BE2C (cell line): ENCODE results near the gene E4F1.

Experiments used
- DNase-seq: peaks from one replicate; pipeline ENCODE4 v3.0.0-alpha.2; 2020
- H3K27me3 ChIP-seq: fragments of 250-450 bp; sonication (Bioruptor Pico); 2 replicates; pipeline ENCODE4 v1.5.1; 2020; ENCODE audit warnings: mild to moderate bottlenecking
- H3K36me3 ChIP-seq: fragments of 250-450 bp; sonication (Bioruptor Pico); 2 replicates; pipeline ENCODE4 v1.5.1; 2020; ENCODE audit warnings: mild to moderate bottlenecking
- H3K4me1 ChIP-seq: fragments of 250-450 bp; sonication (Bioruptor Pico); 2 replicates; pipeline ENCODE4 v1.5.1; 2020
- H3K4me3 ChIP-seq: 2 replicates; pipeline ENCODE4 v1.5.1; 2011; ENCODE audit warnings: low read depth, low read length
- H3K9me3 ChIP-seq: fragments of 250-450 bp; sonication (Bioruptor Pico); 2 replicates; pipeline ENCODE4 v1.5.1; 2020
- TF ChIP-seq, protein P1 (sequence below): IDR thresholded peaks from 2 replicates; pipeline ENCODE4 v1.5.1; 2012; ENCODE audit warnings: mild to moderate bottlenecking, low read depth, low read length

The E4F1 gene

DNA sequence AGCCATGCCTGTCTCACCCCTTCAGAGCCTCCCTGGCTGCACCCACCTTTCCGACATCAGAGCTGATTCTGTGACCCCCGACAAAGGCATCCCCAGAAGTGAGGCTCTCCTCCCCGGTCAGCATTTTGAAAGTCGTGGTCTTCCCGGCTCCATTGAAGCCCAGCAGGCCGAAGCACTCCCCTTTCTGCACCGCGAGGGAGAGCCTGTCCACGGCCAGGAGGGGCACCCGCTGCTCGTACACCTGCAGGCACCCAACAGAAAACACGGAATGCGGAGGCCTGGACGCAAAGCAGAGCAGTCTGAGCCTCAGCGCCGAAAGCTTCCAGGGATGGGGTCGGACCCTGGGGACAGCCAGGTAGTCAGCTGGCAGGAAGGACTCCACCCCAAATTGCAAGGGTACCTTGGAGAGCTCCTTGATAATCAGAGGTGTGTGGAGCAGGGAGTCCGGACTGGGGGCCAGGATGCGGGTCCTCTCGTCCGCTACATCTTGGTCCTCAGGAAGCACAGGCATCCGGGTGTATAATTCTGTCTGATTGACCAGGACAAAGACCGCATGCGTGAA lies 57.7 kb downstream of the E4F1 start:
- H3K4me1 ChIP-seq, result no peaks in the 10 kb centered on the region
- no peaks in the 10 kb centered on the region for H3K9me3 ChIP-seq
- TF ChIP-seq, protein P1, sequence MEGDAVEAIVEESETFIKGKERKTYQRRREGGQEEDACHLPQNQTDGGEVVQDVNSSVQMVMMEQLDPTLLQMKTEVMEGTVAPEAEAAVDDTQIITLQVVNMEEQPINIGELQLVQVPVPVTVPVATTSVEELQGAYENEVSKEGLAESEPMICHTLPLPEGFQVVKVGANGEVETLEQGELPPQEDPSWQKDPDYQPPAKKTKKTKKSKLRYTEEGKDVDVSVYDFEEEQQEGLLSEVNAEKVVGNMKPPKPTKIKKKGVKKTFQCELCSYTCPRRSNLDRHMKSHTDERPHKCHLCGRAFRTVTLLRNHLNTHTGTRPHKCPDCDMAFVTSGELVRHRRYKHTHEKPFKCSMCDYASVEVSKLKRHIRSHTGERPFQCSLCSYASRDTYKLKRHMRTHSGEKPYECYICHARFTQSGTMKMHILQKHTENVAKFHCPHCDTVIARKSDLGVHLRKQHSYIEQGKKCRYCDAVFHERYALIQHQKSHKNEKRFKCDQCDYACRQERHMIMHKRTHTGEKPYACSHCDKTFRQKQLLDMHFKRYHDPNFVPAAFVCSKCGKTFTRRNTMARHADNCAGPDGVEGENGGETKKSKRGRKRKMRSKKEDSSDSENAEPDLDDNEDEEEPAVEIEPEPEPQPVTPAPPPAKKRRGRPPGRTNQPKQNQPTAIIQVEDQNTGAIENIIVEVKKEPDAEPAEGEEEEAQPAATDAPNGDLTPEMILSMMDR, result no peak
- H3K27me3 ChIP-seq, result no peaks in the 10 kb centered on the region
- peaks cover 69% of the 10 kb centered on the region for H3K36me3 ChIP-seq
- no peak overlapping the region for H3K4me3 ChIP-seq
- DNase-seq, result no peak

DNA sequence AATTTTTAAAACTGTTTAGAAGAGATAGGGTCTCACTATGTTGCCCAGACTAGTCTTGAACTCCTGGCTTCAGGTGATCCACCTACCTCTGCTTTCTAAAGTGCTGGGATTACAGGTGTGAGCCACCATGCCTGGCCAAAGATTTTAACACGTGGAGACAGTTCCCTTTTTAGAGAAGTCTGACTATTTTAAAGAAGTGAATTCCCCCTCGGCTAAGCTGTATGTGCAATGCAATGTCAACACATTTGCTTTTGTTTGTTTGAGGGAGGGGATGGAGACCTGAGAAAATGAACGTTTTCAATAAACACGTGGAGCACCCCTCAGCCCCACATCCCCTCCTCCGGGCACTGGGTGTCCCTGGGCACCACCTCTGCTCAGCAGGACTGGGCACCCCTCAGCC lies 58.9 kb downstream of the E4F1 start:
- TF ChIP-seq, protein P1, result no peak
- no peaks in the 10 kb centered on the region for H3K4me1 ChIP-seq
- H3K36me3 ChIP-seq, result peaks cover 69% of the 10 kb centered on the region
- H3K27me3 ChIP-seq, result no peaks in the 10 kb centered on the region
- no peak for DNase-seq
- no peak overlapping the region for H3K4me3 ChIP-seq
- no peaks in the 10 kb centered on the region for H3K9me3 ChIP-seq

DNA sequence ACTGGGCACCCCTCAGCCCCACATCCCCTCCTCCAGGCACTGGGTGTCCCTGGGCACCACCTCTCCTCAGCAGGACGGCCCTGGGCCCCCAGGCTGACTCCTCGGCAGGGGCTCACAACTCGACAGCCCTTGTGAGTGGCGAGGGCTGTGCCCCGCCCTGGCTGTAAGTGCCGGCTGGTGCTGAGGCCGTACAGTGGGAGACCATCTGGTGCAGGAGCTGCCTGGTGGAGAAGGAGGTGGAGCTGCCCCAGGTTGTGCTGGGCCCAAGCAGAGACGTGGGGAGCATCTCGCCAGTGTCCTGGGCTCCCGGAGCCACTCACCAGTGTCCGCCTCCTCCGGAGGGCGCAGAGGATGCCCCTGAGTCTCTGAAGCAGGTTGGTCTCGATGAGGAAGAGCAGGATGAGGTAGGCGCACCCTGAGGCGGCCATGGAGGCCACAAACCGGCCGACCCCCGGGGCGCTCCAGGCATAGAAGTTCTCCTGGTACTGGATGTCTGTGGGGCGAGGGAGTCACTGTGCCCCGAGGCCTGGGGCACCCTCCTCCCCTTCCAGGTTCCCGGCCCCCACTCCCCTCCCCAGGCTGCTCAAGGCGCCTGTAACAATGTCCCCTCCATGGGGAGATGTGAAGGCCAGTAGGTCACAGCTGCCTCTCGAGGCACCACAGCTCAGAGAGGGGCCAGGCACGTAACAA lies 59.6 kb downstream of the E4F1 start:
- Histone ChIP-seq H3K36me3 (peaks cover 65% of the 10 kb centered on the region), H3K9me3 (no peaks in the 10 kb centered on the region), H3K27me3 (no peaks in the 10 kb centered on the region), H3K4me1 (no peaks in the 10 kb centered on the region), H3K4me3 (no peak overlapping the region)
- TF ChIP-seq, protein P1, result no peak
- DNase-seq, result no peak

DNA sequence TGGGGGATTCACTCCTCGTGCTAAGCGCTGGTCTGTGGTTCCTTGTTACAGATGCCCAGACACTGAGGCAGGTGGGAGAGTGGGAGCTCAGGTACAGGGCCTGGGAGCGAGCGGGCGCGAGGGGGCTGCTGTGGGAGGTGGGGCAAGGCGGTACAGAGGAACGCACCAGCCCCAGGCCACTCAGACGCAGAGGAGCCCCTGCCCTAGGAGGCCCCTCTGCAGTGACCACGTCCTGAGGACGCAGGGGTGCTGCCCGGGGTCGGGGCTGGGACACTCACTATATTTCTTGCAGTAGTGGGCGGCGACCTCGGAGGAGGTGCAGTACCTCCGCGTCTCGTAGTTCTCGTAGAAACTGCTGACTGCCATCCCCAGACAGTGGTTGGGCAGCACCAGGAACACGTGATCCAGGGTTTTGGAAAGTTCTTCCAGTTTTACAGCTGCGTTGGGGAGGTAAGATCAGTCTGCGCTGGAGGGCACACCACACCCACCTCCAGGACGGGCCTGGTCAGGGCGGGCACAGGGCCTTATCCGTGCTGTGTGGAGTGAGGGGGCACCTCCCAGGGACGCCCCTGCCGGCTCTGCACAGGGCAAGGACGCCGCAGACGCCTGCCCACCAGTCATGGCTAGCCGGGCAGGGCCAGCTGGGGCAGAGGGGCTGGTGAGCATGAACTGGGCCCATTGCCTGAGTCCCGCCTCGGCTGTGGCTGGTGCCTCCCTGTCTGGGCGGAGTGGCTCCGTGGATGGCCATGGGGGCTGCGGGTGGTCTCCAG lies 60.8 kb downstream of the E4F1 start:
- no peak for DNase-seq
- H3K27me3 ChIP-seq, result no peaks in the 10 kb centered on the region
- no peaks in the 10 kb centered on the region for H3K9me3 ChIP-seq
- no peaks in the 10 kb centered on the region for H3K4me1 ChIP-seq
- TF ChIP-seq, protein P1, result no peak
- peaks cover 67% of the 10 kb centered on the region for H3K36me3 ChIP-seq
- H3K4me3 ChIP-seq, result no peak overlapping the region

DNA sequence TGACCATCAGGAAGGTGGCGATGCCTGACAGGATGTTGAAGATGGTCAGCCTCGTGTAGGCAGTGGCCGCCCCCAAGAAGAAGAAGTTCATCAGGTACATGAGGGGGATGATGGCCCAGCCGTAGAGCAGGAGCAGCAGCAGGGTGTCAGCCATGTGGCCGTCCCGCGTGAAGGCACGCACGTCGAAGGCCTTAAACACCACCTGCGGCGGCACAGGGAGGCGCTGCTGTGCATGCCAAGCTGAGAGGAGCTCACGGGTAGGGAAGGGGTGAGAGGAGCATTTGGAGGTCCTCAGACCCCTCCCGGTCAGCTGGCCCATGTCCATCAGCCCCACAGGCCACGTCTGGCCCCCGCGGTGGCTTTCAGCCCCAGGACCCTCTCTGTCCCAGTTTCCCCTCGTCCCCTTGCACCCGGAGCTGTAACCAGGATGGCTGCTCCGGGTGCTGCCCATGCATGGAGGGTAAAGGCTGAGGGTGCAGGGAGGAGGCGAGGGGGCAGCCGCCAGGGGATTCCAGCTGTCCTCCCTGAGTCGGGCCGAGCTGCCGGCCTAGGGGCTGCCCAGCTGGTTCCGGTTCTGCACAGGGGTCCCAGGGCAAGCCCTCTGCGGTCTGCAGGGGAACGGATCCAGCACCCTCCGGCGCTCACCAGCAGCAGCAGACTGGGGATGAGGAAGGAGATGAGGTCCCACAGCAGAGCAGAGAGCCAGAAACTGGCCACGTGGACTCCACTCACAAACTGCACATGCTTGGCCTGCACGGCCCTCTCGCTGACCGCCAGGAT lies 61.6 kb downstream of the E4F1 start:
- no peaks in the 10 kb centered on the region for H3K4me1 ChIP-seq
- no peak overlapping the region for H3K4me3 ChIP-seq
- no peaks in the 10 kb centered on the region for H3K27me3 ChIP-seq
- peaks cover 69% of the 10 kb centered on the region for H3K36me3 ChIP-seq
- TF ChIP-seq, protein P1, result no peak
- no peaks in the 10 kb centered on the region for H3K9me3 ChIP-seq
- no peak for DNase-seq
